HL-60/S4 (cell line): ENCODE measurements around the gene TIGAR.

Experiments
- in situ Hi-C: fragments of 300-500 bp; cut with MboI; formaldehyde crosslinking; loops from 2 replicates; pipeline ENCODE4 v1.14.3; 2022; ENCODE audit warnings: low sequenced_read_pairs

TIGAR gene

DNA sequence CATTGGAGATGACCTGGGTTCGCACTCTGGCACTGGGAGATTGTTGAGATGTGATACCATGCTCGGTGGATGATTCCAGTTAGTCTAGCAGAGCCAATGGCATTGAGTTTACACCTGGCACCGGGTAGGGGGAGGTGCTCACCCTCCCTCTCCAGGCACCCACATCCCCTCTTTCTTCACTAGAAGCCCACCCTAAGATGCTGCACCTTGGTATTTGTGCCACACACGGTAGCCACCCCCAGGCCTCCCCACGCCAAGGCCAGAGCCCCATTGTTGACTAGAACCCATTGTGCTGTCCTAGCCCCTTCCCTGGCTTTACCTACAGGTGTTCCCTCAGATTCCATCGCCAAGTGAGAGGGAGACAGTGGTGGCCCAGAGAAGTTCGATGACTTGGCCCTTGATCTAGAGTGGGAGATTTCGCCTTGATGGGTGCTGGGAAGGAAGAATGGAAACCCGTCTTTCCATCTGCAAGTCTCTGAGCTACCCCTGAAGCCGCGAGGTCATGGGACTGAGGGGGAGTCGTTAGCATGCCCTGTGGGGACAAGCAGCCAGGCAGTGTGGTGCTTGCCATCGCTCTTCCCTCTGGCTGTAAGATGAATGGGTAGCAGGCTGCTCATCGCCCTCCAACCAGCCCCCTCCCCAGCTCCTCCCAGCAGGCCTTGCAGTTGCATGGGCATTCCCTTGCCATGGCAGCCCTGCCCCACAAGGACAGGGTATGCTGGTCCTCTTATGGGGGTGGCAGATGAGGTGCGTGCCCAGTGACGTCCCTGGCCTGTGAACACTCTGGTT is 38.7 kb upstream of the TIGAR start:
- in situ Hi-C loops = loop anchor here (10.0 to 25.0 kb wide), 2 partner anchors 170 to 387 kb away; no protein-coding TSS in a partner anchor

DNA sequence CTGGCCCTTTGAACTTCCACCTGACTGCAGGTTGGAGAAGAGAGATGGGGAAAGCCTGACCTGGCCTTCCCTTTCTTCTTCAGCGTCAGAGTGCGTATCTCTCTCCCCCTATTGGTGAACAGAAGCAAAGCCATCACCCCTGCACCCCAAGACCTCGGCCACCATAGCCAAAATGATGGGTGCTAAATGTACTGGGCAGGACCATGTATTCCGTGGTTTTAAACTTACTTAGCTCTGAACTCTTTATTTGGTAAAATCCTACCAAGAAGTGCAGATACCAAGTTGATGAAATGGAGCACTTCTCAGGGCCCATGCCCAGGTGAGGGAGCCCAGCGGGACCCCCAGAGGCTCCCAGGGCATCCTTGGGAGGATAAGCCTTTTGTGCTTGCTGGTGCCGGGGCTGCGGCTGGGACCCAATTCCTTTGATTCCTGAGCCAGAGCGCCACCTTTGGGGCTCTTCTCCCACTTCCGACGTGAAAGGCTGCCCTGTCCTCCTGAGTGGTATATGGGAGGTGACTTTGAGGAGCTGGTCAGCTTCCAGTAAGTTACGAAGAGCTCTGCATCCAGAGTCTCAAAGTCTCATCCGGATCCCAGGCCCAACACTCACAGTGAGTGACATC is 38.0 kb upstream of the TIGAR start:
- in situ Hi-C loops = loop anchor here (10.0 to 25.0 kb wide), 2 partner anchors 171 to 388 kb away; no protein-coding TSS in a partner anchor

DNA sequence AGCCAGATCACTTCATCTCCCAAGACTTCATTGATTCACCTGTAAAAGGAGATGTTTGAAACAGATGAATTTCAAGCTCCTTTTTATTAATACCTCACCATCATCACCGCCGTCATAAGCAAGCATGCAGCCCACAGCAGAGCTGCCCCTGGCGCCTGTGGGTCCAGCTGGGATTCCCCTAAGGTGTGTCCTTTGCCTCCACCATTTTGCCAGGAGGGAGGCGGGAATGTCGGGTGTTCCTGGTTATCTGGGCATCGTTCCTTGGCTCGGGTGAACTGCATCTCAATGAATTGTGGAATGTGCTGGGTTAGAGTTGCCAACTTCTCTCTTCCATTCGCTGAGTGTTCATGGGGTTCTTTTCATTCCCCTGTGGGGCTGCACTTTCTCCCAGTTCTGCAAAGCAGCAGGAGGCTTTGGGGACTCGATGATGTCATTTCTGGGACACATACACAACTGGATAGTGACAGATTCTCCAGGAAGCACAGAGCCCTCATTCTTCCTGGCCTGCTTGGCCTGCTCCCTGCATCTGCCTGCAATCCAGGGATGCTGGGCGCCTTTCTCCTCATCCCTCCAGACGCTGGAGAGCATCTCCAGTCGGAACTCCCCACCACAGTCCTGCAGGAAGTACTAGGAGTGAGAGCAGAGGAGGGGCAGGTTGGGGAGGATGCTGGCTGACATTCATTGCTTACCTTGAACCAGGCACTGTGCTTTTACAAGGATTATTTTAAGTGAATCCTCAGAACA is 37.3 kb upstream of the TIGAR start:
- in situ Hi-C loops = loop anchor here (10.0 to 25.0 kb wide), 2 partner anchors 171 to 389 kb away; no protein-coding TSS in a partner anchor

DNA sequence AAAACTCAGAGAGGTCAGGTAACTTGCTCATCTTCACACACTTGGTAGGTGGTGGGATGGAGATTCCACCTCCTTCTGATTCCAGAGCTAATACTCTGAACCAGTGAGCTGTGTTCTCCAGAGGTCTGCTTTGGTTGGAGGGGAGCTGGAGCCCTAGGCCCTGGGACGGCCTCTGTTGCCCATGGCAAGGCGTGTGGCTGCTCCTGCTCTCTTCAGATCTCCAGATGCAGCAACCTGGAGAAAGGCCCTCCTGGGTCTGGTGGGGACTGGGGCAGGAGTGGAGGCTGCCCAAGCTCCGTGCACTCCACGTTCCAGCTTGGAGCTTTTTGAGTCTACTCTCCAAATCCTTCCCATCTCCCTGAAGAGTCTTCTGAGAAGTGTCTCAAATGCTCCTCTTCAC is 36.7 kb upstream of the TIGAR start:
- in situ Hi-C loops = loop anchor here (10.0 to 25.0 kb wide), 2 partner anchors 172 to 390 kb away; no protein-coding TSS in a partner anchor

DNA sequence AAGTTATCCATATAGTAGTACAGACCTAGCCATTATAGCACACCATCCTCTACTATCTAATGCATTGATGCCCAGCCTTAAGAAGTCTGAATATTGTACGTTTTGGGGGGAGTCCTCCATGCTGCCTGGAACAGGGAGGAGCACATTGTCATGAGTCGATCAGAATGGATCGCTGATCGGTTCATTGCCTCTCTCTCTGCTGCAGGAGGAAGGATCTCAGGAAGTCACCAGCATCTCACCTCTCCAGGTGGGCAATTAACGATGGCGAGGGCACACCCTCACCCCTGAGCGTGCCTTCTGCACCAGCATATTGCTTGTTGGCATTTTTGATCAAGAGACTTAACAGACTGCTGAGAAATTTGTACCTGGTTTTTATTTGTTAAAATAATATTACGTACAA is 35.9 kb upstream of the TIGAR start:
- in situ Hi-C loops = loop anchor here (10.0 to 25.0 kb wide), 2 partner anchors 173 to 390 kb away; no protein-coding TSS in a partner anchor

DNA sequence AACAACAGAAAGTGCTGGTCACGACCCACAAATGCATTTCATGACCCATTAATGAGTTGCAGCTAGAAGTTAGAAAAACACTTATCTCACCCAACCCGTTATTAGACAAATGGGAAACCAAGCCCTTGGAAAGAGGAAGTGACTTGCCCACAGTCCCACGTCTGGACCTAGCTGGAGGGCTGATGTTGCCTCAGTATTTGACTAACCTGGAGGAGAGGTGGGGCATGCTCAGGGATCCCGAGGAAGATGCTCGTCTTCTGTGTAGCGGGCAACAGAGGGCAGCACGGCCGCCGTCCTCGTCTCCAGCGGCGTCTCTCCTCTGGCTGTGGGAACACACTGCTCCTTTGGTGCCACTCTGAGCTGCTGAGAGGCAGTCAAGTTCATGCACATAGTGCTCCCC is 34.8 kb upstream of the TIGAR start:
- in situ Hi-C loops = loop anchor here (10.0 to 25.0 kb wide), 2 partner anchors 174 to 391 kb away; no protein-coding TSS in a partner anchor

DNA sequence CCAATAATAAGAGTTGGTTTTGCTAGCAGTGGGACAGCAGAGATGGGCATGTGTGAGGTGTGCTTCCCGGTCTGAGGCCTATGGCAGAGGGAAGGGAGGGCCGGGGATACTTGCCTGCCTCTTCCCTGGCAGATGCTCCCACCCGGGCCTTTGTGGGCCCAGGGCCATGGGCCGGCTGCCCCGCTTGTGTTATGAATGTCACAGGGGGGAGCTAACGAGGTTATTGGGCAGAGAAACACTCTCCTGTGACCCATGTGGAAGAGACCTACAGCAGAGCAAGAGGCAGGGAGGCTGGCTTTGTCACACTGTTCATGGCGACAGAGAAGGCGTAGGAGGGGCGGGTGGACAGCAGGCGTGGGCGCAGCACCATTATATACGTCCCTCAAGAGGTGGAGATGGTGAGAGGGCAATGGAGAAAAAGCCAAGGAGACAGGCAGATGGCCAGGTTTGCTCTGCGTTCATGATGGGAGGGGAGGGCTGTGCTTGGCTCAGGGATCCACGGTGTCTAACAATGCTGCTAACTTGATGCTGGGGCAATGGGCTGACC is 34.2 kb upstream of the TIGAR start:
- in situ Hi-C loops = loop anchor here (10.0 to 25.0 kb wide), 2 partner anchors 175 to 392 kb away; no protein-coding TSS in a partner anchor

DNA sequence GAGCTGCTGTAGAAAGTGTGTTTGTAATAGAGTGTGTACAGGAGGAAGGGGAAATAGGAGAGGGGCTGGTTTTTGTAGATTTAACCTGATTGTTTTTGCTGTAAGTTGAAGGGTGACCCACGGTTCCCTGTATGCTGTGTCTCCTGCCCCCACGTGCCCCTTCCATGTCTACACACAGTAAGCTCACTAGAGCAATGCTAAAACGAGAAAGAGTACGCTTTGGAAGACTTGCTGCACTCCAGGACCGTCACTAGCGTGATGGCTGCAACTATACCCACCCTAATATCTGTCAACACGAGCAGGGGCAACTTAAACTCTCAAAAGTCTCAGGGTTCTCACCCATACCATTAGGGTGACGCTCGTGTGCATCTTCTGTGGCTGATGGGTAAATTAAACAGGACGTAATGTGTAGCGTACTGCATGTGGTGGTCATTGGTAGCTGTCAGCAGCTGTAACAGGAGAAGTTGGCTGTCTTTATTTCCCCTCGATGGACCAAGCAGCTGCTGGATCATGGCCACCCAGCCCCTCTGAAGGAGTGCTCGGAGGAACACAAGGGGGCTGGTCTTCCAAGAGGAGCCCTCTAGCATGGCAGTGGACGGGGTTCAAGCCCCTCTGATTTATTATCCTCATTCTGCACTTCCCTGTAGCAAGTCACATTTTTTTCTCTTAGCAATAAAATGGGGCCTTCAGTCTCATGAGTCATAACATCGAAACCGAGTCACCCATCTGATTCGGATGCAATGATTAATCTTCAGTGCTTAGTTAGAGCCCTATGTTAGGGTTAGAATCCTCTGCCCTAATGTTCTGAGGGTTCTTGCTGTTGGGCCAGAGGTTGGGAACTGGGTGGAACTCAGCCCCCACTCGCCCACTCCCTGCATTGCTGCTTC is 33.4 kb upstream of the TIGAR start:
- in situ Hi-C loops = loop anchor here (10.0 to 25.0 kb wide), 2 partner anchors 175 to 393 kb away; no protein-coding TSS in a partner anchor

DNA sequence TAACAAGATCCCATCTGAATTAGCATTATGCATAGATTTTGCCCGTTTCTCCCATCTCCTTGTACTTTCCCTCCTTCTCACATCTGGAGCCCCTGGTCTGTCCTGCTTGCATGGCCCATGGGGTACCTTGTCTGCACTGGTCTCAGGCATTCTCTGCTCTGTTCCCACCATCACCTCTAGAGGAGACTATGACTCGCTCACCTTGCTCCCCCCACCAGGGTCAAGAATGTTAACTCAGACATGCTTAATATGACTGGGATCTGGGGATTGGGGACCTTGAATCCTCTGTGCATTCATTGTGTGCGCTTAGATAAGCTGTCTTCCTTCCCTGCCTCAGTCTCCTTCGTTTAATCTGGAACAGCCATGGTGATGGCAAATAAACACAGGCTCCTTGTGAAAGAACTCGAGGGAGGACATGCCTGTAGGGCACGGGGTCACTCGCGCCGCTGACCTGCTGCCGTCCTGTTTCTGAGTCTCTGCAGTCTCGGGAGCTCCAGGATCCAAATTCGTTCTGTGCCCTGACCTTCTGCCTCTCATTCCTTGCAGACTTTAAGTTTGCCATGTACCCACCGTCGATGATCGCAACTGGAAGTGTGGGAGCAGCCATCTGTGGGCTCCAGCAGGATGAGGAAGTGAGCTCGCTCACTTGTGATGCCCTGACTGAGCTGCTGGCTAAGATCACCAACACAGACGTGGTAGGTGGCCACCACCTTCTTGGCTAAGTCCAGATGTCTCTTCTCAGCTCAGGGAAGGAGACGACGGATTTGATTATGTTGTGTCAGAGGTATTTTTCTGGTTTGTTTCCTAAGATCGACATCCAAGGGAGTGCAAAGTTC is 32.5 kb upstream of the TIGAR start:
- in situ Hi-C loops = loop anchor here (10.0 to 25.0 kb wide), 2 partner anchors 176 to 394 kb away; no protein-coding TSS in a partner anchor

DNA sequence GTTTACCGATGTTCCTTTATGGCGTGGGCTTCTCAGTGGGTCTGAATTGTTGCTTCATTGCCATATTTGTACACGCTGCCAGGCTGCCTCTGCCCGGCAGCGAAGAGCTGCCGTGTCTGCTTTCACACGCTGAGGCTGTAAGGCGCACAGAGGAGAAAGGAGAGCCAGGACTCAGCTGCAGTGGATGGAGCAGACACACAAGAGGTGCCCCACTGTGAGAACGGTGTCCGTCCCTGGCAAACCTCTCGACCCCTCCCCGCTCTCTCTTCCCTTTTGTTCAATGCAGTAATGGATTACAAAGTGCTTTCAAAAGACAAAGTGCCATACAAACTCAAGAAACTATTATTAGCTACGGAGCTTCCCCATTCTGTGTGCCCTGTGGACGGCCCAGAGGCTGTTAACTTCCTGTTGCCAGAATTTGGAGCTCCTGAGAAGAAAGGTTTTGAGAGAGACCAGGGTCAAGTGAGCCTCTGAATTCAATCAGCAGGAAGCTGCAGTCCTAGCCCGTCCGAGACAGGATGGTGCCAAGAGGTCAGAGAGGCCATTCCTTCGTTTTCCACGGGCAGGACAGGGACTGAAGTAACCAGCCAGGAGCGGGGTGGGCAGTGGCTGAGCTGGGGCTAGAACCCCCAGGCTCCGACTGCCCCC is 31.7 kb upstream of the TIGAR start:
- in situ Hi-C loops = loop anchor here (10.0 to 25.0 kb wide), 2 partner anchors 177 to 395 kb away; no protein-coding TSS in a partner anchor

DNA sequence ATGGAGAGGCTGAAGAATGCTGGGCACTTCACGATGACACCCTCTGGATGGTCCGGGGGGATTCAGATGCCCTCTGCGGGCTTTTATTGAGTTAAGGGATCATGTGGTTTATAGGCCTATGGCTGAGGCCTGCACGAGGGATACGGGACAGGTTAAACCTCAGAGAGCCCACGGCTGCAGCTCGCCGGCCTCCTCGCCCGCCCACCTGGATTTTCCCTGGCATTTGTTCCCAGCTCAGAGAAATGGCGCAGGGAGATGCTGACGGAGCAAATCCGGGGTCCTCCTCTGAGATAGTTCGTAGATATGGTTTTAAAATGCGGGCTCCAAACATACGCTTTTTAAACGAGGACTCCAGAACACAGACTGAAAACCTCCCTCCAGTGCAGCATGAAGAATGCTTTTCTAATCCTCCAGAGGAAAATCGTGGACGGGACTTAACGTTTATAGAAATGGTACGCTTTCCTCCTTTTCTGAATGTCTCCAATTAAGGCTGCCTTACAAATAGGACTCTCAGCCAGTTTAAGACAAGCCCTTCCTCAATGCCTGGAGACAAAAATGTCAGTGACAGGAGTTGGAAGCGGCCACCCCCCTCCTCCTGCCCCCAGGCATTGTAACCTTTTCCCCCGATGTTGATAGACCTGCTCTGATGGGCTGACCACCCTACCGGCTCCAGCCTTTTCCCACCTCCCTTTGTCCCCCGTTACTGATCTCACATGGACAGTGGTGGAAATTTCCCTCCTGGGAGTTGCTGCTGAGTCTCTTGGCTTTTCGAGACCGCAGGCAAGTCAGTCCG is 30.8 kb upstream of the TIGAR start:
- in situ Hi-C loops = loop anchor here (10.0 to 25.0 kb wide), 2 partner anchors 178 to 395 kb away; no protein-coding TSS in a partner anchor

DNA sequence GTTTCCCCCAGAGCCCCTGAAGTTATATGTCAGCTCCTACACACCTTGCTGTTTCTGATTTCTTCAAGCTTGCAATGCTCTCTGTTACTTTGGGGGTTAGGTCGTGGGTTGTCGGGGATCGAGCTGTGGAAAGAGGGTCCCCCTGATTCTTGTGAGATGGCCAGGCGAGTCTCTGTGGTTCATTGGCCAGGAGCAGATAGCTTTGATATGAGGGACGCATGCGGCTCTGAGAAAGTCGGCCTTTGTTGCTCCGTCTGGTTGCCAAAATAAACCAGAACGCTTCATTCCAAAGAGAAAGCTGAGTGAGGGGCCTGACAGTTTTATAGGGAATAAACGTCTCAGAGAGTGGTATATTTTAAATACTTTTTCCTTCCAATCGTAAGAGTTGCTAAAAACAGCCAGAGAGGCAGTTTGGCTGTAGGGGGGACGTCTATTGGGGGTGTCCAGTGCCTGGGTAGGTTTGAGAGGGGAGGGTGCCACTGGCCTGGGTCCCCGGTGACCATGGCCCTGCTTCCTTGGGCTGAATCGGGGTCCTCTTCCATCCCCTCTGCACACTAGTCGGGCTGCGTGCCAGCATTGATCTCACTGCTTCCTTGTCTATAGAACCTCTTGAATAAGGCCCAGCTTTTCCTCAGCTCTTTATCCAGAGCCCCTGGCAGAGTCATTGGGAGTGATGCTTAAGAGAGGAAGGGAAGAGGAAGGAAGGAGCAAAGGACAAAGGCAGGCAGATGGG is 28.5 kb upstream of the TIGAR start:
- in situ Hi-C loops = loop anchor here (25.0 kb wide), 1 partner anchor 180 kb away; no protein-coding TSS in a partner anchor

DNA sequence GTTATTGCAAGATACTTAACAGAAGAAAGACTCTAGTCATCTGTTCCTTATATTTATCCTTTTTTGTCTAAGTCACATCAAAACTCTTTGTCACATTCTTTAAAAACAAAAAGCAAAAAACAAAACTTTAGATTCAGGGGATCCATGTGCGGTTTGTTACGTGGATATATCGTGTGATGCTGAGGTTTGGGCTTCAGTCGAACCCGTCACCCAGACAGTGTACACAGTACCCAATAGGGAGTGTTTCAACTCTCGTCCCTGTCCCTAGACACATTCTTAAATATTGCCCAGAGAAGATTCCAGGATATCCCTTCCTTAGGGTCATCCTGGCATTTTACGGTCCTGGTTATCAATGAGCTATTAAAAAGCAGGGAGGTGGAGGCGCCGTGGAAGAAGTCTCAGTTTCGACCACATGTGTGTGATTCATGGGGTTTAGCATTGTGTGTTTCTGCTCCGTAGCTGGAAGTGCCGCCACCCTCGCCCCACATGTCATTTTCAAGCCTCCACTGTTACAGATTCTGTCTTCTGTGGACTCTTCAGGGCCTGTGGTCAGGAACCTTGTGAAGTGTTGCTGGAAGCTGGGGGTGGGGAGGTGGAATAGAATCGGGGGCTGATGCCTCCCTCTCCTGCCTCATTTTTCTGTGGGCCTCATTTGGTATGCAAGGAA is 27.6 kb upstream of the TIGAR start:
- in situ Hi-C loops = loop anchor here (25.0 kb wide), 1 partner anchor 181 kb away; no protein-coding TSS in a partner anchor

DNA sequence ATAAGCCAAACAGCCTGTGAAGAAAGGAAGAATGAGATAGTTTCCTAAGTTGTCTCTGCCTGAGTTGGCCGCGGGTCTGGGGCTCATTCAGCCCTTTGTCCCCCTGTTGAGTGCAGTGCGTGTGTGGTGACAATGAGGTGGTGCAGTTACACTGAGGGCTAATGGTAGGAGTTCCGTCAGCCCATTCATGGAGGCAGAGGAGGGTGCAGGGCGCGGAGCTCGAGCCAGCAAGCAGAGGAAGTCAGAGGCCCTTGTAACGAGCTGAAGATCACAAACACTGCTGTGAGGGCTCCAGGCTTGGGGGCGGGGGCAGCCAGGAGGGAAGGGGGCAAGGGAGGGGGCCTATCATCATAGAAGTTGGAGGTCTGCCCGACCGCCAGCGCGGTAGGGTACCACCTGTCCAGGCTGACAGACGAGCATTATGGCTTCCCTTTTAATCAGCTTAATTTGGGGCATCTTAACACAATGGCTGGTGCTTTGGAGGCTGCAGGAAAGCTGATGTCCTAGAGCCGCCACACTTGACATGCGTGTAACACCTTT is 27.0 kb upstream of the TIGAR start:
- in situ Hi-C loops = loop anchor here (25.0 kb wide), 1 partner anchor 182 kb away; no protein-coding TSS in a partner anchor

DNA sequence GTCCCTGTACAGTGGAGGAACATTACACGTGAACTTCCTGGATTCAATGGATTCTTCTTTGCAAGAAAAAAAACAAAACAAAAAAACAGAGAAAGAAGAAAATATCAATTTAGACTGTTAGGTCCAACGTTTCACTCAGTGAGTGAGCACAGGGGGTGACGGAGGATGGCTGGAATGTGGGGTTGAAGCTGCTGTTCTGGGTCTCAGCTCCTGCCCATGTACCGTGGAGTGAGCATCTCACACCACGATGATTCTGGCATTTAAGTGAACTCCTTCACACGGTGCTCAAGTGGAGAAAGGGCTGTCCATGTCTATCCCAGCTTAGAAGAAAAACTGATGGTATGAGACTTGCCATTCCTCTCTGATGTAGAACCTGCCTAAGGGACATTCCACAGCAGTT is 24.3 kb upstream of the TIGAR start:
- in situ Hi-C loops = loop anchor here (25.0 kb wide), 1 partner anchor 184 kb away; no protein-coding TSS in a partner anchor

DNA sequence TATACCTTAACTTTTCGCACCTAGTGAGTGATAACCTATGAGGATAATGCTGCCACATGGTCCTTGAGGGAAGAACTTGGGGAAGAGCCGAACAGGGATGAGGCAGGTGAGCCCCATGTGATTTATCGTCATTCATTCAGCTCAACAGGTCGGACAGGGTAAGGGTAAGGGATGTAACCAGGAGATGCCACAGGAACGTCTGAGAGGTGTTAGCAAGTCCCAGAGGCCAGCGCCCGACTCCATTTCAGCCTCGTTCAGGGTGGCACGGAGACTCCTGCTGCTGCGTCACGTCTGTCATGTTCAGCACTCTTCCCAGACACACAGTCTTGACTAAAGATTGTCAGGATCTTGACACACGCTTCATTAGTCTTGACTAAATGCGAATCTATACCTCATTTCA is 23.4 kb upstream of the TIGAR start:
- in situ Hi-C loops = loop anchor here (25.0 kb wide), 1 partner anchor 185 kb away; no protein-coding TSS in a partner anchor
